Measurements from ENCODE around the gene WFIKKN2.

DNA sequence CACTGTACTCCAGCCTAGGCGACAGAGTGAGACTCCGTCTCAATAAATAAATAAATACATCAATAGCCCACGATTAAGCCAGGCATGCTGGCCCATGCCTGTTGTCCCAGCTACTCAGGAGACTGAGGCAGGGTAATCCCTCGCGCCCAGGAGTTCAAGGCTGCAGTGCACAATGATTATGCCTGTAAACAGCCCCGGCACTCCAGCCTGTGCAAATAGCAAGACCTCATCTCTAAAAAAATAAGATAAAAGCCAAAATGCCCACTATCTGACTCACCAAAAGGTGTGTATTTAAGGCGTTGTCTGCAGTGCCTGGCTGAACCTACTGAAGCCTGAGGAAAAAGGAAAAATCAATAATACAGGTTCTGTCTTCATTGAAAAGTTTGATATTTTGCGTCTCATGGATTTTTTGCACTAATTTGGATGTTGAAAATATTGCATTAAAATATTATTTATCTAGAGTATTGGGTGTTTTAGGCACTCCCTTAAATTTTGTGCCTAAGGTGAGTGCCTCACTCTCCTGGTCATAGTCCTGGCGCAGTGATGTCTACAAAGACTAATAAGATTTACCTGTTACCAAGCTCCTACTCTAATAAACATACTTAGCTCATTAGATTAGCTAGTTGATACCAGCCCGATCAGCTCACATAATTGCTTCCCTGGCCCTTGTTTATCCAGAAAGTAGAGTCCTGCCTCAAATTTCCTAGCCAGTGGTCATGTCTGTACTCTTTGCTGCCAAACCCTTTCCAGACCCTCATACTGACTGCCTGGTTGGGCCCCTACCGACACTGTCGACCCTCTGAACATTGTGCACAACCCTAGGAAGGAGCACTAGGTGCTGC, 55.5 kb downstream of the WFIKKN2 start:
- TF ChIP-seq, protein P1, sequence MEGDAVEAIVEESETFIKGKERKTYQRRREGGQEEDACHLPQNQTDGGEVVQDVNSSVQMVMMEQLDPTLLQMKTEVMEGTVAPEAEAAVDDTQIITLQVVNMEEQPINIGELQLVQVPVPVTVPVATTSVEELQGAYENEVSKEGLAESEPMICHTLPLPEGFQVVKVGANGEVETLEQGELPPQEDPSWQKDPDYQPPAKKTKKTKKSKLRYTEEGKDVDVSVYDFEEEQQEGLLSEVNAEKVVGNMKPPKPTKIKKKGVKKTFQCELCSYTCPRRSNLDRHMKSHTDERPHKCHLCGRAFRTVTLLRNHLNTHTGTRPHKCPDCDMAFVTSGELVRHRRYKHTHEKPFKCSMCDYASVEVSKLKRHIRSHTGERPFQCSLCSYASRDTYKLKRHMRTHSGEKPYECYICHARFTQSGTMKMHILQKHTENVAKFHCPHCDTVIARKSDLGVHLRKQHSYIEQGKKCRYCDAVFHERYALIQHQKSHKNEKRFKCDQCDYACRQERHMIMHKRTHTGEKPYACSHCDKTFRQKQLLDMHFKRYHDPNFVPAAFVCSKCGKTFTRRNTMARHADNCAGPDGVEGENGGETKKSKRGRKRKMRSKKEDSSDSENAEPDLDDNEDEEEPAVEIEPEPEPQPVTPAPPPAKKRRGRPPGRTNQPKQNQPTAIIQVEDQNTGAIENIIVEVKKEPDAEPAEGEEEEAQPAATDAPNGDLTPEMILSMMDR (IDR thresholded peaks at IDR 0.05), result no peak
- TF ChIP-seq NR2C2 (CRISPR knock-in tag; IDR thresholded peaks at IDR 0.05) (no peak), ESRRA (CRISPR knock-in tag; IDR thresholded peaks at IDR 0.05; ENCODE audit: borderline replicate concordance) (no peak)
- TF ChIP-seq, protein P2, sequence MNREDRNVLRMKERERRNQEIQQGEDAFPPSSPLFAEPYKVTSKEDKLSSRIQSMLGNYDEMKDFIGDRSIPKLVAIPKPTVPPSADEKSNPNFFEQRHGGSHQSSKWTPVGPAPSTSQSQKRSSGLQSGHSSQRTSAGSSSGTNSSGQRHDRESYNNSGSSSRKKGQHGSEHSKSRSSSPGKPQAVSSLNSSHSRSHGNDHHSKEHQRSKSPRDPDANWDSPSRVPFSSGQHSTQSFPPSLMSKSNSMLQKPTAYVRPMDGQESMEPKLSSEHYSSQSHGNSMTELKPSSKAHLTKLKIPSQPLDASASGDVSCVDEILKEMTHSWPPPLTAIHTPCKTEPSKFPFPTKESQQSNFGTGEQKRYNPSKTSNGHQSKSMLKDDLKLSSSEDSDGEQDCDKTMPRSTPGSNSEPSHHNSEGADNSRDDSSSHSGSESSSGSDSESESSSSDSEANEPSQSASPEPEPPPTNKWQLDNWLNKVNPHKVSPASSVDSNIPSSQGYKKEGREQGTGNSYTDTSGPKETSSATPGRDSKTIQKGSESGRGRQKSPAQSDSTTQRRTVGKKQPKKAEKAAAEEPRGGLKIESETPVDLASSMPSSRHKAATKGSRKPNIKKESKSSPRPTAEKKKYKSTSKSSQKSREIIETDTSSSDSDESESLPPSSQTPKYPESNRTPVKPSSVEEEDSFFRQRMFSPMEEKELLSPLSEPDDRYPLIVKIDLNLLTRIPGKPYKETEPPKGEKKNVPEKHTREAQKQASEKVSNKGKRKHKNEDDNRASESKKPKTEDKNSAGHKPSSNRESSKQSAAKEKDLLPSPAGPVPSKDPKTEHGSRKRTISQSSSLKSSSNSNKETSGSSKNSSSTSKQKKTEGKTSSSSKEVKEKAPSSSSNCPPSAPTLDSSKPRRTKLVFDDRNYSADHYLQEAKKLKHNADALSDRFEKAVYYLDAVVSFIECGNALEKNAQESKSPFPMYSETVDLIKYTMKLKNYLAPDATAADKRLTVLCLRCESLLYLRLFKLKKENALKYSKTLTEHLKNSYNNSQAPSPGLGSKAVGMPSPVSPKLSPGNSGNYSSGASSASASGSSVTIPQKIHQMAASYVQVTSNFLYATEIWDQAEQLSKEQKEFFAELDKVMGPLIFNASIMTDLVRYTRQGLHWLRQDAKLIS (CRISPR knock-in tag; IDR thresholded peaks at IDR 0.05; ENCODE audit: borderline replicate concordance), result no peak
- TF ChIP-seq, protein P3, sequence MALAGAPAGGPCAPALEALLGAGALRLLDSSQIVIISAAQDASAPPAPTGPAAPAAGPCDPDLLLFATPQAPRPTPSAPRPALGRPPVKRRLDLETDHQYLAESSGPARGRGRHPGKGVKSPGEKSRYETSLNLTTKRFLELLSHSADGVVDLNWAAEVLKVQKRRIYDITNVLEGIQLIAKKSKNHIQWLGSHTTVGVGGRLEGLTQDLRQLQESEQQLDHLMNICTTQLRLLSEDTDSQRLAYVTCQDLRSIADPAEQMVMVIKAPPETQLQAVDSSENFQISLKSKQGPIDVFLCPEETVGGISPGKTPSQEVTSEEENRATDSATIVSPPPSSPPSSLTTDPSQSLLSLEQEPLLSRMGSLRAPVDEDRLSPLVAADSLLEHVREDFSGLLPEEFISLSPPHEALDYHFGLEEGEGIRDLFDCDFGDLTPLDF (CRISPR knock-in tag; IDR thresholded peaks at IDR 0.05), result no peak
